ENCODE data around the gene PKD2L2.
"Not testable (repeated sequence)": the region's sequence is repeated elsewhere in the genome, so short reads cannot be mapped to it uniquely, and the experiment has no call there.

PKD2L2 gene

GRCh38 chr5:137888863-137889759, at the start of gene PKD2L2:
Gene PKD2L2 (plus strand): TSS chr5:137889457. CDS start chr5:137889492, 35 bp downstream.
- peak within 1 kb of the TSS; percentile 59 for H3K4me3 ChIP-seq (ENCODE audit: low read depth, low read length)
- POLR2A ChIA-PET = interaction anchor here (1.5 kb wide), 1 partner anchor 9 kb away, joined by 6 read pairs; no protein-coding TSS in a partner anchor
- CTCF ChIA-PET = interaction anchor here (1.3 to 1.9 kb wide), 3 partner anchors 11 to 110 kb away, joined by 4 to 7 read pairs (median 6); no protein-coding TSS in a partner anchor
- TF ChIP-seq CTCF (IDR thresholded peaks at IDR 0.05; ENCODE audit: insufficient read depth, low read length, missing control alignments) = no peak
- DNase-seq (ENCODE audit: low read depth, low spot score) = peak; percentile 21

- POLR2A ChIA-PET = no interaction called here
- DNase-seq (ENCODE audit: low read depth, low spot score) = no peak
- H3K4me3 ChIP-seq (ENCODE audit: low read depth, low read length) = no peak overlapping the region
- CTCF ChIA-PET = interaction anchor here (1.1 to 1.2 kb wide), 2 partner anchors 62 to 64 kb away, joined by 3 to 4 read pairs; no protein-coding TSS in a partner anchor
- no peak for TF ChIP-seq CTCF (IDR thresholded peaks at IDR 0.05; ENCODE audit: insufficient read depth, low read length, missing control alignments)
Measured at GRCh38 chr5:137842296-137842695, 47.0 kb upstream of the PKD2L2 start.

GRCh38 chr5:137843676-137844299, 45.5 kb upstream of the PKD2L2 start:
- H3K4me3 ChIP-seq (ENCODE audit: low read depth, low read length) = no peak overlapping the region
- ChIA-PET POLR2A (no interaction called here), CTCF (interaction anchor here (1.0 kb wide), 1 partner anchor 9 kb away, joined by 3 read pairs; no protein-coding TSS in a partner anchor)
- TF ChIP-seq CTCF (IDR thresholded peaks at IDR 0.05; ENCODE audit: insufficient read depth, low read length, missing control alignments) = no peak
- DNase-seq (ENCODE audit: low read depth, low spot score) = no peak

- TF ChIP-seq CTCF (IDR thresholded peaks at IDR 0.05; ENCODE audit: insufficient read depth, low read length, missing control alignments) = no peak
- no peak for DNase-seq (ENCODE audit: low read depth, low spot score)
- no peak overlapping the region for H3K4me3 ChIP-seq (ENCODE audit: low read depth, low read length)
- ChIA-PET POLR2A (no interaction called here), CTCF (interaction anchor here (0.7 to 1.3 kb wide), 2 partner anchors 34 to 42 kb away, joined by 3 read pairs; no protein-coding TSS in a partner anchor)
Measured at GRCh38 chr5:137845472-137845871, 43.8 kb upstream of the PKD2L2 start.

GRCh38 chr5:137847687-137848086, 41.6 kb upstream of the PKD2L2 start:
- TF ChIP-seq CTCF (IDR thresholded peaks at IDR 0.05; ENCODE audit: insufficient read depth, low read length, missing control alignments) = no peak
- POLR2A ChIA-PET = no interaction called here
- CTCF ChIA-PET = interaction anchor here (0.8 to 1.1 kb wide), 2 partner anchors 13 to 69 kb away, joined by 3 read pairs; no protein-coding TSS in a partner anchor
- H3K4me3 ChIP-seq (ENCODE audit: low read depth, low read length) = no peak overlapping the region
- DNase-seq (ENCODE audit: low read depth, low spot score) = no peak

GRCh38 chr5:137853165-137853564, 36.1 kb upstream of the PKD2L2 start:
- CTCF ChIA-PET = interaction anchor here (0.9 kb wide), 1 partner anchor 10 kb away, joined by 3 read pairs; no protein-coding TSS in a partner anchor
- POLR2A ChIA-PET; H3K4me3 ChIP-seq (ENCODE audit: low read depth, low read length); DNase-seq (ENCODE audit: low read depth, low spot score): not testable (repeated sequence)

All from AG04449 (cell line).